Uterus (tissue), 4 donors: ENCODE data around the gene RNPS1. TPM values are rescaled to one million over a fixed set of nuclear protein-coding genes. Genes with fewer than 3 reads are reported as not detected.

Experiments
- DNase-seq, 2 donors: peaks; one replicate each; pipeline ENCODE4 v3.0.0-alpha.2; 2019 to 2020
- H3K27ac ChIP-seq, 2 donors: fragments of 200-600 bp; sonication (generic); 1 replicate in 1 of 2; 2 replicates in 1 of 2; pipeline ENCODE4 v1.5.1; 2016 to 2018
- H3K27me3 ChIP-seq, 2 donors: fragments of 200-600 bp; sonication (generic); one replicate each; pipeline ENCODE4 v1.5.1; 2018 to 2019; ENCODE audit warnings: control low read depth in 1 of 2
- H3K36me3 ChIP-seq, 2 donors: fragments of 200-600 bp; sonication (generic); one replicate each; pipeline ENCODE4 v1.5.1; 2019; ENCODE audit warnings: control low read depth in 1 of 2
- H3K4me1 ChIP-seq, 2 donors: fragments of 200-600 bp; sonication (generic); one replicate each; pipeline ENCODE4 v1.5.1; 2018 to 2019; ENCODE audit warnings: control low read depth in 1 of 2
- H3K4me3 ChIP-seq, 2 donors: fragments of 200-600 bp; sonication (generic); 1 replicate in 1 of 2; 2 replicates in 1 of 2; pipeline ENCODE4 v1.5.1; 2018 to 2019; ENCODE audit warnings: mild to moderate bottlenecking in 1 of 2
- H3K9me3 ChIP-seq, 2 donors: fragments of 200-600 bp; sonication (generic); one replicate each; pipeline ENCODE4 v1.5.1; 2019; ENCODE audit warnings: control low read depth in 1 of 2
- POLR2A ChIP-seq, 2 donors: fragments of 450-650 bp; IDR thresholded peaks; one replicate each; pipeline ENCODE4 v1.6.1; 2016; ENCODE audit warnings: antibody characterized with exemption in 2 of 2, mild to moderate bottlenecking in 1 of 2, moderate library complexity in 1 of 2
- intact Hi-C: fragments of 100-400 bp; cut with DNase I; formaldehyde crosslinking; loops from one replicate; pipeline ENCODE4 v1.15.1; 2023; ENCODE audit warnings: low total_unique reads
- total RNA-seq, 4 donors: library from RNA; depleted of rRNA in 3 of 4; stranded (reverse); fragments of >200 nt in 3 of 4; gene quantifications; one replicate each; pipeline versions ENCODE4 v1.1.0 to v1.2.4, GENCODE V29; 2014 to 2023
- TF ChIP-seq, protein P1 (sequence below), 4 experiments: fragments of 200-600 bp in 2 of 4; fragments of 450-650 bp in 2 of 4; sonication (generic) in 2 of 4; IDR thresholded peaks; one replicate each; pipeline ENCODE4 v1.5.1; 2016 to 2019; ENCODE audit warnings: antibody characterized with exemption in 4 of 4, mild to moderate bottlenecking in 2 of 4, moderate library complexity in 1 of 4
- donor health status: DM: yes; HTN: yes; CAD: no.

Gene RNPS1
- total RNA-seq, 4 donors from 2014 or later: 36.1 to 175 (median 85.5) TPM

DNA sequence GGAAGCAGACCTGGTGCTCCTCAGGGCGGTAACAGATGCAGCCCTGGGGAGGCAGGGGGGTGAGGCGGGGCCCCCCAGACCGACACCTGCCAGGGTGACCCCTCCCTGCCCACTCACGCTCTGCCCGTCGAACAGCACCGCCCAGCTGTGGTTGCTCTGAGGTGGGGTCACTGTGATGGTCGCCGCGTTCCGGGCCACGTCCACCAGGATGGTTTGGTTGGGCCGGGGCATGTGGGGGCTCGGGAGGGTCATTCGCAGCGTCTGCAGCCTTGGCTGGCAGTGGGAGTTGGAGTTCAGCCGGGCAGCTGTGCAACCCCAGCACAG is 58.0 kb downstream of the RNPS1 start:
- H3K27ac ChIP-seq: no peak overlapping the region
- no peaks in the 10 kb centered on the region for H3K9me3 ChIP-seq
- intact Hi-C loops: loop anchor here (10.0 kb wide), 1 partner anchor 55 kb away; the partner anchor contains the start of gene TRAF7
- TF ChIP-seq POLR2A (IDR thresholded peaks at IDR 0.05): no peak
- TF ChIP-seq, protein P1, sequence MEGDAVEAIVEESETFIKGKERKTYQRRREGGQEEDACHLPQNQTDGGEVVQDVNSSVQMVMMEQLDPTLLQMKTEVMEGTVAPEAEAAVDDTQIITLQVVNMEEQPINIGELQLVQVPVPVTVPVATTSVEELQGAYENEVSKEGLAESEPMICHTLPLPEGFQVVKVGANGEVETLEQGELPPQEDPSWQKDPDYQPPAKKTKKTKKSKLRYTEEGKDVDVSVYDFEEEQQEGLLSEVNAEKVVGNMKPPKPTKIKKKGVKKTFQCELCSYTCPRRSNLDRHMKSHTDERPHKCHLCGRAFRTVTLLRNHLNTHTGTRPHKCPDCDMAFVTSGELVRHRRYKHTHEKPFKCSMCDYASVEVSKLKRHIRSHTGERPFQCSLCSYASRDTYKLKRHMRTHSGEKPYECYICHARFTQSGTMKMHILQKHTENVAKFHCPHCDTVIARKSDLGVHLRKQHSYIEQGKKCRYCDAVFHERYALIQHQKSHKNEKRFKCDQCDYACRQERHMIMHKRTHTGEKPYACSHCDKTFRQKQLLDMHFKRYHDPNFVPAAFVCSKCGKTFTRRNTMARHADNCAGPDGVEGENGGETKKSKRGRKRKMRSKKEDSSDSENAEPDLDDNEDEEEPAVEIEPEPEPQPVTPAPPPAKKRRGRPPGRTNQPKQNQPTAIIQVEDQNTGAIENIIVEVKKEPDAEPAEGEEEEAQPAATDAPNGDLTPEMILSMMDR (IDR thresholded peaks at IDR 0.05): no peak
- H3K36me3 ChIP-seq: no peaks in the 10 kb centered on the region
- no peaks in the 10 kb centered on the region for H3K27me3 ChIP-seq
- no peak overlapping the region for H3K4me3 ChIP-seq
- DNase-seq: no peak
- peaks cover 0 to 15% of the 10 kb centered on the region in 2 donors for H3K4me1 ChIP-seq

DNA sequence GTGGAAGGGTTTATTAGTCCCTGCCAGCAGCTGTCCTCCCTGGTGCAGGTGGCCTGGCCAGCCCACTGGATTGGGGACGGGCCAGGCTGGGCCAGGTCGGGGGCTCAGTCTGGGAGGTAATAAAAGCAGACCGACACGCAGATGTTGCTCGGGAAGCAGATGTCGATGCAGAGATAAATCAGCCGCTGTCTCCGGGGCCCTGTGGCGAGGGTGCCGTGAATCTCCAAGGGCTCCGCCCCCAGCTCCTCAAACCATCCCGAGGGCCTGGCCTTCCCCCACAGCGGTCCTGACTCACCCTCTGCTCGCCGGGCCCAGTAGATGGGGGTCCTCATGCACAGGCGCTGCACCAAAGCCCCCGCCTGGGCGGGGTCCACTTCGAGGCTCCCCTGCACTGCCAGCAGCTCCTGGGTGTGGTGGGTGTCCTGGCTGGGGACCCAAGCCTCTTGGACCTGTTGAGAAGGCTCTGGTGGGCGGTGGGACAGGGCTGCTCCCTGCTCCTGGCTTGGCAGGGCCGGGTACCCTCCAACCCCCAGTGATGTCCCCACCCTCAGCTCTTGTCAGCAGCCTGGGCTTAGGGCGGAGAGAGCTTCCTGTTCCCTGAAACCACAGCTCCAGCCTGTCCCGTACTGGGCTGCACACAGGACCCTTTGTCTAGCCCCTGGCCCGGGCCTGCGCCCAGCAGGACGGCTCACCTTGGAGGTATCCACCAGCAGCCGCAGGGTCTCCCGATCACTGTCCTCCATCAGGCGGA is 58.5 kb downstream of the RNPS1 start:
- peaks cover 0 to 15% of the 10 kb centered on the region in 2 donors for H3K4me1 ChIP-seq
- no peaks in the 10 kb centered on the region for H3K36me3 ChIP-seq
- intact Hi-C loops: loop anchor here (10.0 kb wide), 1 partner anchor 55 kb away; the partner anchor contains the start of gene TRAF7
- H3K27ac ChIP-seq: no peak overlapping the region
- DNase-seq: no peak
- no peaks in the 10 kb centered on the region for H3K27me3 ChIP-seq
- TF ChIP-seq POLR2A (IDR thresholded peaks at IDR 0.05): no peak
- TF ChIP-seq, protein P1 (IDR thresholded peaks at IDR 0.05): no peak
- H3K4me3 ChIP-seq: no peak overlapping the region
- H3K9me3 ChIP-seq: no peaks in the 10 kb centered on the region

DNA sequence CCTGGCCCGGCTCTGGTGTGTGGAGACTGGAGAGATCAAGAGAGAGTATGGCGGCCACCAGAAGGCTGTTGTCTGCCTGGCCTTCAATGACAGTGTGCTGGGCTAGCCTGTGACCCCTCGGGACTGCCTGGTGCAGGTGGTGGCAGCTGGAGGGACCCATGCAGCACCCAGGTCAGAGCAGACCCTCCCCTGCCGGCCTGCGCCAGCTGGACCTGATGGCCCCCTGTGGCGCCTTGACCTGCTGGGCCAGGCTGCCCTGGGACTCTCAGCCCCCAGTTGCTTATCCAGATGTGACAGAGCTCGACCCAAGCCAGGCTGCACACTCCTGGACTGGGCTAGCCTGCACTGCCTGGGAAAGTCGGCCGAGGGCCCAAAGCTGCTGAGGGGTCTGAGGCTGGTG is 59.2 kb downstream of the RNPS1 start:
- no peaks in the 10 kb centered on the region for H3K27me3 ChIP-seq
- no peaks in the 10 kb centered on the region for H3K36me3 ChIP-seq
- TF ChIP-seq, protein P1 (IDR thresholded peaks at IDR 0.05): no peak
- no peak for TF ChIP-seq POLR2A (IDR thresholded peaks at IDR 0.05)
- no peak overlapping the region for H3K27ac ChIP-seq
- H3K4me1 ChIP-seq: peaks cover 0 to 10% of the 10 kb centered on the region in 2 donors
- intact Hi-C loops: no loop called here
- no peaks in the 10 kb centered on the region for H3K9me3 ChIP-seq
- no peak overlapping the region for H3K4me3 ChIP-seq
- no peak for DNase-seq

DNA sequence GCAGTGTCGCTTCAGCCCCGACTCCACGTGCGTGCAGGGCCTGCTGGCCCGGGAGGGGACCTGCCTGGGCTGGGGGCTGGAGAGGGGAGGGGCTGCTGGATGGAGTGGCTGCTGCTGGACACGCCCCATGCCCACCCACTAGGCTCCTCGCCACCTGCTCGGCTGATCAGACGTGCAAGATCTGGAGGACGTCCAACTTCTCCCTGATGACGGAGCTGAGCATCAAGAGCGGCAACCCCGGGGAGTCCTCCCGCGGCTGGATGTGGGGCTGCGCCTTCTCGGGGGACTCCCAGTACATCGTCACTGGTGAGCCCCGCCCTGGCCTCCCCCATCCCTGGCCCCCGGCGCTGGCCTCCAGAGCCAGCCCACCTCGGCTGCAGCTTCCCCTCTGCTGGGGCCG is 59.6 kb downstream of the RNPS1 start:
- Histone ChIP-seq H3K9me3 (no peaks in the 10 kb centered on the region), H3K4me1 (peaks cover 0 to 5% of the 10 kb centered on the region in 2 donors), H3K36me3 (no peaks in the 10 kb centered on the region), H3K4me3 (no peak overlapping the region), H3K27ac (no peak overlapping the region), H3K27me3 (no peaks in the 10 kb centered on the region)
- intact Hi-C loops: no loop called here
- no peak for DNase-seq
- TF ChIP-seq, protein P1 (IDR thresholded peaks at IDR 0.05): no peak
- no peak for TF ChIP-seq POLR2A (IDR thresholded peaks at IDR 0.05)

DNA sequence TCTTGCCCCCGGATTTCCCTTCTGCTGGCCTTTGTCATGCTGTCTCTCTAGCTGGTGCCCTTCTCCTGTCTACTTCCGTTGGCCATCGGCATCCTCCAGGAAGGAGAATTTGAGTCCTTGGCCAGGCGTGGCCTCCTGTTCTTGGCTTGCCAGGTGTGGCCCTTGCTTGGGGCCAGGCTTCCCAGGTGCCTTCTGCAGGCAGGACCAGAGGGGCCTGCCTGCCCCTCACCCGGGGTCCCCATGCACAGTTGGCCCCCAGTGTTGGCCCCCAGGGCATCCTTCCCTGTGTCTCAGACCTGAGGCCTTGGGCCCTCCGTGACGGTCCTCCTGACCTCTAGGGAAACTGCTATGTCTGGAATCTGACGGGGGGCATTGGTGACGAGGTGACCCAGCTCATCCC is 60.1 kb downstream of the RNPS1 start:
- Histone ChIP-seq H3K36me3 (no peaks in the 10 kb centered on the region), H3K27me3 (no peaks in the 10 kb centered on the region), H3K4me1 (peaks cover 0 to 3% of the 10 kb centered on the region in 2 donors), H3K27ac (no peak overlapping the region), H3K9me3 (no peaks in the 10 kb centered on the region), H3K4me3 (no peak overlapping the region)
- DNase-seq: no peak
- intact Hi-C loops: no loop called here
- TF ChIP-seq, protein P1 (IDR thresholded peaks at IDR 0.05): no peak
- TF ChIP-seq POLR2A (IDR thresholded peaks at IDR 0.05): no peak
